Mucosa of stomach (tissue), 1 donor: ENCODE measurements around the gene MYO18A.

ENCODE experiments used
- H3K27me3 ChIP-seq: one replicate; pipeline ENCODE4 v1.7.0; 2013; ENCODE audit warnings: mild to moderate bottlenecking, low read length; ENCODE audit not compliant: control insufficient read depth, insufficient read depth
- H3K36me3 ChIP-seq: one replicate; pipeline ENCODE4 v1.7.0; 2013; ENCODE audit warnings: low read length; ENCODE audit not compliant: control insufficient read depth, insufficient read depth
- H3K4me1 ChIP-seq: one replicate; pipeline ENCODE4 v1.7.0; 2013; ENCODE audit warnings: mild to moderate bottlenecking, low read length; ENCODE audit not compliant: control insufficient read depth, insufficient read depth
- H3K4me3 ChIP-seq: one replicate; pipeline ENCODE4 v1.7.0; 2013; ENCODE audit warnings: low read length
- H3K9ac ChIP-seq: one replicate; pipeline ENCODE4 v1.7.0; 2013; ENCODE audit warnings: mild to moderate bottlenecking, low read length, moderate library complexity
- H3K9me3 ChIP-seq: one replicate; pipeline ENCODE4 v1.7.0; 2013; ENCODE audit warnings: mild to moderate bottlenecking, low read length, moderate library complexity; ENCODE audit not compliant: control insufficient read depth
- donor health status: Pancreatic carcinoma.

MYO18A gene

DNA sequence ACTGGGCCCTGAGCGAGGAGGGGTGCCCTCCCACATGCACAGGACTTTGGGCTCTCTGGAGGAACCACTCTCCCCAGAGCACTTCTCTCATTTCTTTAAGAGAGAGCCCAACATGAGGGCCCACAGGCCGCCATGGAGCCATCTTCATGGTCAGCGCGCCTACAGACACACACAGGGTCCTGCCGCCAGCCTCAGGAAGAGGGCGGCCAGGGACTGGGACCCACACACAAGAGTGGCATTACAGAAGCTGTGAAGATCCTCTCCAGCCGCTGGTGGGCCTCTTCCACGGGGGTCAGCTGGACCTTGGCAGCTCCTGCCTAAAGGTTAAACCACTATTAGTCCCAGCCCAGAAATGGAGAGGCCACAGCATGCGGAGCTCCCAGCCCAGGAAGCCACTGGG lies 54.5 kb downstream of the MYO18A start:
- H3K36me3 ChIP-seq, result peaks cover 5% of the 10 kb centered on the region
- H3K4me1 ChIP-seq, result peaks cover 30% of the 10 kb centered on the region
- no peaks in the 10 kb centered on the region for H3K9me3 ChIP-seq
- H3K4me3 ChIP-seq, result no peak overlapping the region
- H3K27me3 ChIP-seq, result no peaks in the 10 kb centered on the region
- no peak overlapping the region for H3K9ac ChIP-seq

GRCh38 chr17:29124925-29125273 lies 55.3 kb downstream of the MYO18A start:
- peak overlapping the region; percentile 26 for H3K9ac ChIP-seq

DNA sequence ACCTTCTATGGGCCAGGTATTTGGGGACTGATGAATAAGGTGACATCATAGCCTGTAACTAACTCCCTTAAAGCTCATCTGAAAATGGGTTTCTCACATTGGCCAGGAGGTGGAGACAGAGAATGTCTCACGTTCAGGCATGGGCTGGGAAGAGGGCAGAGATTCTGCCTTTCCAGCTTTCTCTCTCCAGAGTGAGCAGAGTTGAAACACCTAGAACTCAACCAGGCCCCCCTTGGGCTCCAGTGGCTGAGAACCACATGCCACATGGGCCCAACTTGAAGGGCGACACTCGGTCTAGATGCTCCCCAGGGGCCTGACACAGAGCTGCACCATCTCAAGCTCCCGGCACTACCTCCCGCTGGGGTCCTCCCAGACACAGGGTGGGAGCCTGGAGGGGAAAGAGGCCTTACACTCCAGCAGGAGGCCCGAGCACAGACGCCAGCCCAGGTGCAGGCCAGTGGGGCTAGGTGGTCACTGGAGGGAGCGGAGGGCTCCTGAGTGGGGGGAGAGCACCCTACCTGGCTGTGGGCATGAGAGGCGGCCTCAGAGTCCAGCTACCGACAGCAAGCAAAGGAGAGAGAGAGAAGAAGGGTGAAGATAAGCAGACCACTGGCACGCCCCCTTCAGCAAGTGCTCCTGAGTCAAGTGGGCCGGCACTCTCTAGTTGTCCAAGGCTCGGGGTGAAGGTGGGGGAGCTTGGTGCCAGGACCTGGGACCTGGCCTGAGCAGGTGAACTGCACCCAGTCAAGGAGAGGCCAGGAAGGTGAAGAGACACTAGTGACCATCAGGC lies 55.9 kb downstream of the MYO18A start:
- Histone ChIP-seq H3K9ac (peak overlapping the region; percentile 26), H3K27me3 (no peaks in the 10 kb centered on the region), H3K36me3 (peaks cover 12% of the 10 kb centered on the region), H3K4me3 (no peak overlapping the region), H3K4me1 (peaks cover 27% of the 10 kb centered on the region), H3K9me3 (no peaks in the 10 kb centered on the region)

More at GRCh38 chr17:29124925-29125273, 55.3 kb downstream of the MYO18A start:
- Histone ChIP-seq H3K27me3 (no peaks in the 10 kb centered on the region), H3K36me3 (peaks cover 10% of the 10 kb centered on the region), H3K4me1 (peaks cover 27% of the 10 kb centered on the region), H3K9me3 (no peaks in the 10 kb centered on the region), H3K4me3 (no peak overlapping the region)

GRCh38 chr17:29123111-29123510 lies 57.1 kb downstream of the MYO18A start:
- H3K9ac ChIP-seq, result no peak overlapping the region
- H3K4me3 ChIP-seq, result no peak overlapping the region
- H3K4me1 ChIP-seq, result peaks cover 27% of the 10 kb centered on the region
- peaks cover 12% of the 10 kb centered on the region for H3K36me3 ChIP-seq
- no peaks in the 10 kb centered on the region for H3K27me3 ChIP-seq
- no peaks in the 10 kb centered on the region for H3K9me3 ChIP-seq

DNA sequence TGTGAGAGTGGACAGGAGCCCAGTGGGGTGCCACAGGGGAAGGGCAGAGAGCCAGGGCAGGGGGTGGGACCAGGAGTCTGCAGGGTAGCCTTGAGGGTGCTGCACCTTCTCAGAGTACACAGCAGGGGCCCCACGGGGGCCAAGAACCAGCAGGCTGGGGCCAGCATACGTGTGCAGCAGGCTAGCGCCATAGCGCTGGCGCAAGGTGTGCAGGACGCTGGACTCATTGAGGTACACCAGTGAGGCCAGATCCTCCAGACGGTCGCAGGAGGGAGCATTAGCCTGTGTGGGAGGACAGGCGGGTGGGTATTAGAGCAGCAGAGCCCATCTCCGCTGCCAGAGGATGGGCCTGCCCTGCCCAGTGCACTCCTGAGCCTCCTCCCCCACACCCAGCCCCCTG lies 58.8 kb downstream of the MYO18A start:
- Histone ChIP-seq H3K9me3 (no peaks in the 10 kb centered on the region), H3K9ac (no peak overlapping the region), H3K27me3 (no peaks in the 10 kb centered on the region), H3K4me1 (peaks cover 23% of the 10 kb centered on the region), H3K4me3 (no peak overlapping the region), H3K36me3 (peaks cover 12% of the 10 kb centered on the region)

- Histone ChIP-seq H3K9ac (no peak overlapping the region), H3K4me1 (peaks cover 14% of the 10 kb centered on the region), H3K9me3 (no peaks in the 10 kb centered on the region), H3K27me3 (no peaks in the 10 kb centered on the region), H3K36me3 (peaks cover 16% of the 10 kb centered on the region), H3K4me3 (no peak overlapping the region)
Measured at GRCh38 chr17:29120433-29120832, 59.8 kb downstream of the MYO18A start.

GRCh38 chr17:29119265-29119664 lies 60.9 kb downstream of the MYO18A start:
- Histone ChIP-seq H3K4me3 (no peak overlapping the region), H3K9me3 (no peaks in the 10 kb centered on the region), H3K4me1 (peaks cover 2% of the 10 kb centered on the region), H3K9ac (no peak overlapping the region), H3K36me3 (peaks cover 22% of the 10 kb centered on the region), H3K27me3 (no peaks in the 10 kb centered on the region)

- Histone ChIP-seq H3K36me3 (peaks cover 26% of the 10 kb centered on the region), H3K27me3 (no peaks in the 10 kb centered on the region), H3K9me3 (no peaks in the 10 kb centered on the region), H3K4me3 (no peak overlapping the region), H3K9ac (no peak overlapping the region), H3K4me1 (peaks cover 2% of the 10 kb centered on the region)
Measured at GRCh38 chr17:29116804-29117753, 63.1 kb downstream of the MYO18A start.

DNA sequence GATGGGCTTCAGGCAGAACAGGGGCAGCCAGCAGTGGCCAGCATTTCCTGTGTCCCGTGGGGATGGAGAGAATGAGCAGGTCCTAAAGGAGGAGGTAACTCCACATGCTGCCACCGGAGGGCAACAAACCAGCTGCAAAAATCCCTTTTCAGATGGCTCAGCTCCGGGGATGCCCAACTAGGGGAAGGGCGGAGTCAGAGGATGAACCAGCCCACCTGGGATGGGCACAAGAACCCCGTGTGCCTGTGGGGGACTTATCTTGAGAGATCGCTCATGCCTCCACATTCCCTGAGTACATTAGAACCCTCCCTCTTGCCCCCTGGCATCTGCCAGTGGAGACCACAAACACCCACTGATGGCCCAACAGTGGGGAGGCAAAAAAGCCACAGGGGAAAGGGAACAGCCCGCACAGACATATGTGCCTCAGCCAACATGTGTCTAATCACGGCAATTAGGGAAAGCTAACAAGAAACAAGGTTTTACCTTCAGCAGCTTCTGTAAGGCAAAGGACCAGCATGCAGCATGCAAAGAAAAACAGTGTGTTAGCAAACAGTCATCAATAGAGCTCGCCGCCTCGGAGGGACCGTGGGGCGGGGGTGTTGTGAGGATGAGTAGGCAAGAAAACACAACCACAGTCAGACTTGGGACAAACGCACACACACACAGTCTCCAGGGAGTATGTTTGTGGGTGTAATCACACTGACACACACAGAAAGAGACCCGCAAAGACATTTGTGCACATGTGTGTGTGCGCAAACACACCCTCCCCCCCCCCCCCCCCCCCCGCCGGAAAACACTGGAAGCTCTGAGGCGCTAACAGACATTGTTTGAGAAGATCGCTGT lies 64.0 kb downstream of the MYO18A start:
- peaks cover 4% of the 10 kb centered on the region for H3K4me1 ChIP-seq
- no peak overlapping the region for H3K4me3 ChIP-seq
- H3K27me3 ChIP-seq, result no peaks in the 10 kb centered on the region
- no peak overlapping the region for H3K9ac ChIP-seq
- H3K36me3 ChIP-seq, result peaks cover 28% of the 10 kb centered on the region
- no peaks in the 10 kb centered on the region for H3K9me3 ChIP-seq

GRCh38 chr17:29115435-29115834 lies 64.8 kb downstream of the MYO18A start:
- H3K4me1 ChIP-seq, result peaks cover 4% of the 10 kb centered on the region
- no peak overlapping the region for H3K9ac ChIP-seq
- no peaks in the 10 kb centered on the region for H3K9me3 ChIP-seq
- peaks cover 24% of the 10 kb centered on the region for H3K36me3 ChIP-seq
- no peak overlapping the region for H3K4me3 ChIP-seq
- no peaks in the 10 kb centered on the region for H3K27me3 ChIP-seq

DNA sequence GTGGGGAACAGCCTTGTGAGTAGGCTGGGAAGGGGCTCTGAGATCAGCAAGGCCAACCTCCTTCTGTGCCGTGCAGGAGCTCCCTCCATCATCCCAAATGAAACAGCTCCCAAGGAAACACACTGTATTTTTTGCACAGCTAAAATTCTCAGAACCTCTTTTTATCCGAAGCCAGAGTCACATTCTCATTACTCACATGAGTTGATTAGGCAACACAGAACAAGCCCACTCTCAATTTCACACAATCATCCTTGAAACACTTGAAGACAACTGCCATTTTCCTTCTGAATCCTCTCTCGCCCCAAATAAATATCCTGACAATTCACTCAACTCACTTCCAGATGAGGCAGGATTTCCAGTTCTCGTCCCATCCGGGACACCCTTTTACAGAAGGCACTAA lies 66.1 kb downstream of the MYO18A start:
- H3K9ac ChIP-seq, result no peak overlapping the region
- H3K9me3 ChIP-seq, result no peaks in the 10 kb centered on the region
- H3K27me3 ChIP-seq, result no peaks in the 10 kb centered on the region
- no peak overlapping the region for H3K4me3 ChIP-seq
- peaks cover 4% of the 10 kb centered on the region for H3K4me1 ChIP-seq
- peaks cover 25% of the 10 kb centered on the region for H3K36me3 ChIP-seq
